Subcutaneous adipose tissue (tissue), 4 donors: ENCODE results near the gene EPB41. TPM values are rescaled to one million over a fixed set of nuclear protein-coding genes. Genes with fewer than 3 reads are reported as not detected.

Experiments used
- total RNA-seq, 4 donors: library from RNA; depleted of rRNA; stranded (reverse); fragments of >200 nt; gene quantifications; one replicate each; pipeline ENCODE4 v1.1.0, GENCODE V29; 2016
- TF ChIP-seq, protein P1 (sequence below): fragments of 450-650 bp; IDR thresholded peaks from one replicate; pipeline ENCODE4 v1.5.1; 2016; ENCODE audit warnings: low read depth, mild to moderate bottlenecking, control low read depth, antibody characterized with exemption, moderate library complexity

The EPB41 gene
- total RNA-seq, 4 donors from 2014 or later = 30.8 to 66.1 (median 43.0) TPM

DNA sequence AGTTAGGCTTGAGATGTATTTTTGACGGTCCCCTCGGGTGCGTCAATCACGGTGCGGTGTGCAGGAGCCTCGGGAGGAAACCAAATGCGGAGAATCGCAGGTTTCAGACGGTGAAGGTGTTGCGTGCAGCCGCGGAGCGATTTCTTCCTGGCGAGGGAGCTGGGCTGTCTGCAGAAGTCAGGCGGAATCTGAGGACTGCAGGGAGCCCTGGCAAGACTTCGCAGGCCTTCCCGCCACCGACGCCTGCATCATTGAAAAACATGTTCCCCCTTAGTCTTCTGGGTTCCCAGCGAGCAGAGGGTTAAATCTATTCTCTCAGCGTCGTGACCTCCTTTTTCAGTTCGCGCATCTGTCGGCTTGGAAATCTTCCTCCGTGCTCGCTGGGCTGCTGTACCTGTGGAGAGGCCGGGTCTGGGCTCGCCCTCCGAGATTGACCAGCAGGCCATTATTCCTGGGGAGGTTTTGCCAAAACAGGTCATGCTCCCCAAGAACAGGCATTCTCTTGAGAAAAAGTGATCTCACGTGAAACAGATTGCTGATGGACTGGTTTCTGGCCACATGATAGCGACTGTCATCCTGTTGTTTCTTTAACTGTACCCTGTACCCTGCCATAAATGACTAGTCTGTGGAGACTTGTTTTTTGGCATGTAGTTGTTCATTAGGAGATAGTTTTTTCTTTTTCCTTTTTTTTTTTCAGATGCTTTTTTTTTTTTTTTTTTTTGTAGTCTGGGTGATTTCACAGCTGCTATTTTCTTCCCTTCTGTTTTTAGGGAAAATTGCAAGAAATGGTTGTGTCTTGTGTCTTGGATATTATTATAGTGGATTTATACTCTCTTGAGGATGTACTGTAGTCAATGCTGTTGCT lies 894 bp downstream of the EPB41 start:
- TF ChIP-seq, protein P1, sequence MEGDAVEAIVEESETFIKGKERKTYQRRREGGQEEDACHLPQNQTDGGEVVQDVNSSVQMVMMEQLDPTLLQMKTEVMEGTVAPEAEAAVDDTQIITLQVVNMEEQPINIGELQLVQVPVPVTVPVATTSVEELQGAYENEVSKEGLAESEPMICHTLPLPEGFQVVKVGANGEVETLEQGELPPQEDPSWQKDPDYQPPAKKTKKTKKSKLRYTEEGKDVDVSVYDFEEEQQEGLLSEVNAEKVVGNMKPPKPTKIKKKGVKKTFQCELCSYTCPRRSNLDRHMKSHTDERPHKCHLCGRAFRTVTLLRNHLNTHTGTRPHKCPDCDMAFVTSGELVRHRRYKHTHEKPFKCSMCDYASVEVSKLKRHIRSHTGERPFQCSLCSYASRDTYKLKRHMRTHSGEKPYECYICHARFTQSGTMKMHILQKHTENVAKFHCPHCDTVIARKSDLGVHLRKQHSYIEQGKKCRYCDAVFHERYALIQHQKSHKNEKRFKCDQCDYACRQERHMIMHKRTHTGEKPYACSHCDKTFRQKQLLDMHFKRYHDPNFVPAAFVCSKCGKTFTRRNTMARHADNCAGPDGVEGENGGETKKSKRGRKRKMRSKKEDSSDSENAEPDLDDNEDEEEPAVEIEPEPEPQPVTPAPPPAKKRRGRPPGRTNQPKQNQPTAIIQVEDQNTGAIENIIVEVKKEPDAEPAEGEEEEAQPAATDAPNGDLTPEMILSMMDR = no peak

DNA sequence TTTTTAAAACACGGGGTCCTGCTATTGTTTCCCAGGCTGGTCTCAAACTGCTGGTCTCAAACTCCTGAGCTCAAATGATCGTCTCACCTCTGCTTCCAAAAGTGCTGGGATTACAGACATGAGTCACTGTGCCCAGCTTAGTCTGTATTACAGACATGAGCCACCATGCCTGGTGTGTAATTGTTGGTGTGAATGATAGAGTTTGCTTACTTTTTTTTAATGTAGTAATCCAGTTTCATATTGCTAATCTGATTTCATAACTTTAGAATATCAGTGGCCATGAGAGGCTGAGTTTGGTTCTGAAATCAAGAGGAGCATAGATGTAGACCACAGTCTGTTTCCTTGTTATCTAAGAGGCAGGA lies 3.4 kb downstream of the EPB41 start:
- TF ChIP-seq, protein P1 = no peak

DNA sequence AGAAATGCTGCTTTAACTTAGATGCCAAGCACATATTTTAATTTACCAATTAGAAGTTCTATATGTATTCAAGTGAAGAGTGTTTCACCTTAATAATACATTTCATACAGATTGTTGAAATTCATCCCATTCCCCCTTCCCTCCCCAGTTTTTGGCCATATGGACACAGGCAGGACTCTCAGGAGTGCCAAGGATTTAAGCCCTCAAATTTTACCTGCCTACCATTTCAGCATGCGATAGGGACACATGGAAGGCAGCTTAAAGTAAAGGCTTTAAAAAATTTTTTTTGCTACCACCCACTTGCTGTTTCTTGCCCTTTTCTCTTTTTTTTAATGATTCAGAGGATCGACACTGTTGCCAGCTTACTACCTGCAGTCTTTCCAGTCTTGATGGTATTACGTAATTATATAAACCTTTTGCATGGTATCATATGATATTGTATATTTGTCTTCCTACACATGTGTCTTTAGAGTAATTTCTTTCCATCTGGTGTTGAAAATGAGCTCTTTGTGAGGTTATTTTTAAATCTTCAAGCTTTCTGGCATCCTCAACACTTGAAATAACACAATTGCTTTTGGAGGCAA lies 7.0 kb downstream of the EPB41 start:
- TF ChIP-seq, protein P1 = no peak

DNA sequence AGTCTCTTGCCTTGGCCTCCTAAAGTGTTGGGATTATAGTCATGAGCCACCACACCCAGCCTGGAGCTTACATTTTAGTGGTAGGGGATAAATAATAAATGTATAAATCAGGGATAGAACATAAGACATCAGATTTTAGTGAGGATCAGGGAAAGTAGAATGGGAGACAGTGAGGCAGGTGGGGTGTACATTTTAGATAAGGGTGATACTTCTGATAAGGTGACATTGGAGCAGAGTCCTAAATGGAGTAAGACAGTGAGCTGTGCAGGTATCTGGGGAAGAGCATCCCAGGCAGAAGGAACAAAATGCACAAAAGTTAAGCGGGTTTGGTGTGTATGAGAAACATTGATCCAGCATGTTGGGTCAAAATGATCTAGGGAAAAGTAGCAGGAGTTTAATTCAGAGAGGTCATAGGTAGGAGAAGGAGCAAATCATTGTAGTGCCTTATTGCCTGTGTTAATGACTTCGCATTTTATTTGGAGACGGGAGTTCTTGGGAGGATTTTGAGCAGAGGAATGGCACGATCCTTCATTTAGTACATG lies 11.1 kb downstream of the EPB41 start:
- TF ChIP-seq, protein P1 = no peak

DNA sequence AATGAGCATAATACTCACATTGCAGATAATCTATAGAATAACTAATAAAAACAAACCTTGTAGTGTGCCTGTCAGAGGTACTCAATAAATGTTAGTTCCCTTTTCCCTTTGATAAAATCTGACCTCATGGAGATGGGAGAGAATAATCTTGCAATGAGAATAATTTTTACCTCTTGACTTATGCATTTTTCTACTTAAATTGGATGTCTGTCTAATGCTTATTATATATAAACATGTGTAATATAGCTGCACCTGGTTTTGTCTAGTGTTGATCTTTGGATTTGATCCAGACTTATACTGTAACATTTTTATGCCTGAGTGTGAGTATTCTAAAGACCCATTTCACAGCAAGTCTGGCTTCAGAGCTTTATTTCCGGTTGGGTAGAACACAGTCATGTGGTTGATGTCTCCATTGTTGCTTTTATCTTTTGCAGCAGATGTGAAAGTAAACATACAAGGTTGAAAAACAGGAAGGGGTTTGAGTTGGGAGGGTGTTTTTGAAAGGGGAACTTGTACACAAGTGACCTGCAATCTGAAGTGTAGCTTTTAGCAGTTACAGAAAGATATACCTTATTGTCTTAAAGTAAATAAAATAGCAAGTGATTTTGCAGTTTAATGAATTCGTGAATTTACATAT lies 12.4 kb downstream of the EPB41 start:
- TF ChIP-seq, protein P1 = no peak

DNA sequence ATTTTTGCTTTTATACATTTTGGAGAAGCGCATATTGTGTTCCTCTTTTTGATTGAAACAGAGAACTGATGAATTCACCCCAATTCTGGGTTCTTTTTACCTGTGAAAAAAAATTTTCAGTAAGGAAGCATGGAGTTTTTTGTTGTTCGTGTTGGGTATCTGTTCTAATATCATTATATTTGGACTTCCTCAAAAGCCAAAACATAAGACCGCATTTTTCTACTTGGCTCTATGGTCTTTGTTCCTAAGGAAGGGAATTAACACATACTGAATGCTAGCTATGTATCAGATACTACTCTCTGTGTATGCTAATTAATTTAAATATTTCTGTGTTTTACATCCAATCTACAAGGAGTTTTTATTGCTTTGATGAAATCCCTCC lies 12.9 kb downstream of the EPB41 start:
- TF ChIP-seq, protein P1 = no peak

DNA sequence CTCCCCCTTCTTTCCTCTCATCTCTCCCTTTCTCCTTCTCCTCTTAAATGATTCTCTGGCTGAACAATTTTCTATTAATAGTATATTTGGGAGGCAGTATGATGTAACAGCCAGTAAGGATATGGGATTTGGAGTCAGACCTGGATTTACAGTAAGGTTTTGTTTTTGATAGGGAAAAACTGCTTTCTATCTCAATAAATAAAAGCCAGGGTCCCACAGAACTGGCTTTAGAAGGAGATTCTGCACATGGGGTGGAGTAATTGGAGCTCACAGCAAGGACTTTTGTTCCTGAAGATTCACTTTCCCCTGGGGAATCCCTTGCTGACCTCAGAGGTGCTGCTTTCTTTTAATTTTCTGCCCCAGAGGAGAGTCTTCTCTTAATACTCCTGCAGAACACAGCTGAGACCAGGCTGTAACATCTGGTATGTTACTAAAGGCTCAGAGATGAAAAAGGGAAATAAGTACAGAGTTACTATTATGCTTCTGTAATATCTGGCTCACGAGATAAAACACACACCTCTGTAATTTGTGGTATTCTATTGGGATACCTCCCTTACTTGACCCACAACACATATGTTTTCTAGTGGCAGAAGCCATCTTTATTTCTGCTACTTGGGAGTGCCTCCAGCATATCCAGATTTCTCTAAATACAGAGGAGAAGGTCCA lies 13.4 kb downstream of the EPB41 start:
- TF ChIP-seq, protein P1 = no peak
